DMS153 (cell line): ENCODE results near the gene TSPO2.

Experiments used
- DNase-seq: peaks from one replicate; lab custom pipeline; 2025; lab: John Stamatoyannopoulos, UW

Gene TSPO2

GRCh38 chr6:41075651-41076626 is 33.7 kb downstream of the TSPO2 start:
- DNase-seq = no peak

- DNase-seq = no peak
Measured at GRCh38 chr6:41077536-41077935, 35.3 kb downstream of the TSPO2 start.

- DNase-seq = no peak
Measured at GRCh38 chr6:41078101-41078500, 35.8 kb downstream of the TSPO2 start.

GRCh38 chr6:41079080-41079479 is 36.8 kb downstream of the TSPO2 start:
- no peak for DNase-seq

- DNase-seq = no peak
Measured at GRCh38 chr6:41080621-41081020, 38.4 kb downstream of the TSPO2 start.

- DNase-seq = no peak
Measured at GRCh38 chr6:41083072-41083471, 40.8 kb downstream of the TSPO2 start.

- DNase-seq = no peak
Measured at GRCh38 chr6:41085182-41085581, 42.9 kb downstream of the TSPO2 start.

GRCh38 chr6:41088451-41088850 is 46.2 kb downstream of the TSPO2 start:
- no peak for DNase-seq

- DNase-seq = no peak
Measured at GRCh38 chr6:41090841-41091761, 48.8 kb downstream of the TSPO2 start.

GRCh38 chr6:41092421-41093140 is 50.3 kb downstream of the TSPO2 start:
- DNase-seq = peak; percentile 12

- no peak for DNase-seq
Measured at GRCh38 chr6:41093729-41094128, 51.5 kb downstream of the TSPO2 start.
